HCT116 (cell line): ENCODE results near the gene SMAGP. TPM values are rescaled to one million over a fixed set of nuclear protein-coding genes. Genes with fewer than 3 reads are reported as not detected.

Source experiments
- ATAC-seq: fragments of 200-7000 bp; cut with Tn5 transposase; 2 replicates; pipeline ENCODE4 v1.9.1; 2020; ENCODE audit warnings: mild to moderate bottlenecking, moderate library complexity
- BruUV-seq: library from RNA; stranded (reverse); fragments of 400-500 nt; replicated peaks from 2 replicates; lab custom pipeline; 2021; lab: Mats Ljungman, UMichigan
- CTCF ChIA-PET: fragments of 300-600 bp; sonication (Branson Sonifier 250); formaldehyde crosslinking; loops from one replicate; lab custom pipeline; 2021; ENCODE audit warnings: antibody characterized with exemption; lab: Charles Lee
- POLR2A ChIA-PET: fragments of 300-600, 350-600 bp; sonication (Branson Sonifier 250); formaldehyde crosslinking; loops from one replicate; lab custom pipeline; 2021; ENCODE audit warnings: antibody characterized with exemption; lab: Charles Lee
- RAD21 ChIA-PET, 2 experiments: fragments of 300-600 bp; sonication (Branson Sonifier 250); formaldehyde crosslinking; loops; one replicate each; lab custom pipeline; 2023; ENCODE audit warnings: low total read pairs in 2 of 2; ENCODE audit not compliant: uncharacterized antibody in 2 of 2, unreplicated experiment in 2 of 2, low non-redundant PET in 1 of 2; lab: Charles Lee
- DNase-seq: peaks from one replicate; pipeline ENCODE4 v3.0.0-alpha.2; 2010; ENCODE audit warnings: low read depth, low spot score
- H2AFZ ChIP-seq: fragments of 200-600 bp; shearing (Covaris generic), sonication (generic); 2 replicates; pipeline ENCODE4 v1.6.1; 2017; ENCODE audit warnings: low read depth, mixed run types, mixed read lengths, antibody characterized with exemption, low read length; ENCODE audit not compliant: poor library complexity, severe bottlenecking
- H3K27ac ChIP-seq: 2 replicates; pipeline ENCODE4 v1.5.1; 2012; ENCODE audit warnings: low read depth, low read length
- H3K27me3 ChIP-seq: fragments of 200-600 bp; sonication (generic); 2 replicates; pipeline ENCODE4 v1.6.1; 2016; ENCODE audit warnings: mixed run types, low read length, mixed read lengths; ENCODE audit not compliant: insufficient read depth
- H3K36me3 ChIP-seq, 2 experiments: fragments of 200-500 bp in 1 of 2; fragments of 200-600 bp in 1 of 2; sonication (Bioruptor generic) in 1 of 2; sonication (generic) in 1 of 2; 2 replicates each; pipeline versions ENCODE4 v1.5.1 to v1.6.1; 2014 to 2016; ENCODE audit warnings: low read length in 2 of 2, inconsistent platforms in 1 of 2, mixed read lengths in 1 of 2, mixed run types in 1 of 2; ENCODE audit not compliant: insufficient read depth in 2 of 2, control insufficient read depth in 1 of 2
- H3K4me1 ChIP-seq, 2 experiments: fragments of 200-600 bp in 1 of 2; sonication (generic) in 1 of 2; 2 replicates each; pipeline versions ENCODE4 v1.5.1 to v1.6.1; 2012 to 2017; ENCODE audit warnings: low read length in 2 of 2, inconsistent platforms in 1 of 2, mild to moderate bottlenecking in 1 of 2, mixed read lengths in 1 of 2, mixed run types in 1 of 2, moderate library complexity in 1 of 2; ENCODE audit not compliant: insufficient read depth in 2 of 2, control insufficient read depth in 1 of 2
- H3K4me2 ChIP-seq: fragments of 200-600 bp; sonication (generic); 2 replicates; pipeline ENCODE4 v1.6.1; 2017; ENCODE audit warnings: mixed run types, low read length, mixed read lengths
- H3K4me3 ChIP-seq, 2 experiments: fragments of 200-600 bp in 1 of 2; sonication (generic) in 1 of 2; replicated peaks in 1 of 2; 2 replicates each; pipeline ENCODE4 v1.5.1; 2011 to 2016; ENCODE audit warnings: low read length in 2 of 2, control low read depth in 1 of 2, low read depth in 1 of 2, mild to moderate bottlenecking in 1 of 2, mixed read lengths in 1 of 2, mixed run types in 1 of 2
- H3K79me2 ChIP-seq: fragments of 200-600 bp; sonication (generic); 2 replicates; pipeline ENCODE4 v1.6.1; 2017; ENCODE audit warnings: mild to moderate bottlenecking, mixed run types, low read length, moderate library complexity, mixed read lengths; ENCODE audit not compliant: insufficient read depth
- H3K9ac ChIP-seq: fragments of 200-600 bp; sonication (generic); 2 replicates; pipeline ENCODE4 v1.6.1; 2016; ENCODE audit warnings: low read length, mixed read lengths
- H3K9me2 ChIP-seq: fragments of 200-600 bp; sonication (generic), shearing (Covaris generic); 2 replicates; pipeline ENCODE4 v1.6.1; 2017; ENCODE audit warnings: mixed run types, mild to moderate bottlenecking, moderate library complexity; ENCODE audit not compliant: insufficient read depth
- H3K9me3 ChIP-seq, 2 experiments: fragments of 200-500 bp in 1 of 2; fragments of 200-600 bp in 1 of 2; sonication (Bioruptor generic) in 1 of 2; sonication (generic) in 1 of 2; 2 replicates each; pipeline ENCODE4 v1.6.1; 2014 to 2017; ENCODE audit warnings: low read length in 2 of 2, mixed read lengths in 2 of 2, inconsistent platforms in 1 of 2, low read depth in 1 of 2, mild to moderate bottlenecking in 1 of 2, mixed run types in 1 of 2, moderate library complexity in 1 of 2; ENCODE audit not compliant: control insufficient read depth in 1 of 2, insufficient read depth in 1 of 2
- H4K20me1 ChIP-seq: fragments of 200-600 bp; sonication (generic), shearing (Covaris generic); 2 replicates; pipeline ENCODE4 v1.6.1; 2017; ENCODE audit warnings: mixed run types, mild to moderate bottlenecking, moderate library complexity; ENCODE audit not compliant: insufficient read depth
- POLR2AphosphoS5 ChIP-seq: IDR thresholded peaks from 2 replicates; pipeline ENCODE4 v1.6.1; 2011; ENCODE audit warnings: mild to moderate bottlenecking, low read depth, low read length, moderate library complexity
- RAD21 ChIP-seq: IDR thresholded peaks from 2 replicates; pipeline ENCODE4 v1.6.1; 2012; ENCODE audit warnings: low read depth, mild to moderate bottlenecking
- YY1 ChIP-seq: IDR thresholded peaks from 2 replicates; pipeline ENCODE4 v1.6.1; 2011; ENCODE audit warnings: low read length, low read depth, moderate library complexity, mild to moderate bottlenecking; ENCODE audit not compliant: insufficient replicate concordance; ENCODE audit errors: extremely low read depth
- ZFX ChIP-seq: fragments of 450-650 bp; IDR thresholded peaks from 2 replicates; pipeline ENCODE4 v1.6.1; 2017
- intact Hi-C: fragments of 100-400 bp; cut with micrococcal nuclease; formaldehyde crosslinking; loops from 2 replicates; pipeline ENCODE4 v1.10.0; 2022
- total RNA-seq: library from RNA; stranded (reverse); gene quantifications from one replicate; pipeline ENCODE4 v1.2.1, GENCODE V29; 2021; ENCODE audit not compliant: unreplicated experiment
- TF ChIP-seq, protein P1 (sequence below), 3 experiments: fragments of 200-600 bp in 1 of 3; sonication (generic) in 1 of 3; IDR thresholded peaks in 2 of 3; conservative IDR thresholded peaks in 1 of 3; 2 replicates each; pipeline ENCODE4 v1.5.1; 2012 to 2017; ENCODE audit warnings: low read depth in 2 of 3, low read length in 2 of 3, antibody characterized with exemption in 1 of 3, borderline replicate concordance in 1 of 3, control low read depth in 1 of 3, mild to moderate bottlenecking in 1 of 3, mixed read lengths in 1 of 3, mixed run types in 1 of 3, moderate library complexity in 1 of 3; ENCODE audit not compliant: insufficient read depth in 1 of 3
- TF ChIP-seq, protein P2 (sequence below): IDR thresholded peaks from 2 replicates; pipeline ENCODE4 v1.6.1; 2011; ENCODE audit warnings: mild to moderate bottlenecking, low read length, moderate library complexity; ENCODE audit not compliant: insufficient replicate concordance; ENCODE audit errors: extremely low read depth

SMAGP gene
- total RNA-seq, 1 experiment from 2014 or later = 39.9 TPM

DNA sequence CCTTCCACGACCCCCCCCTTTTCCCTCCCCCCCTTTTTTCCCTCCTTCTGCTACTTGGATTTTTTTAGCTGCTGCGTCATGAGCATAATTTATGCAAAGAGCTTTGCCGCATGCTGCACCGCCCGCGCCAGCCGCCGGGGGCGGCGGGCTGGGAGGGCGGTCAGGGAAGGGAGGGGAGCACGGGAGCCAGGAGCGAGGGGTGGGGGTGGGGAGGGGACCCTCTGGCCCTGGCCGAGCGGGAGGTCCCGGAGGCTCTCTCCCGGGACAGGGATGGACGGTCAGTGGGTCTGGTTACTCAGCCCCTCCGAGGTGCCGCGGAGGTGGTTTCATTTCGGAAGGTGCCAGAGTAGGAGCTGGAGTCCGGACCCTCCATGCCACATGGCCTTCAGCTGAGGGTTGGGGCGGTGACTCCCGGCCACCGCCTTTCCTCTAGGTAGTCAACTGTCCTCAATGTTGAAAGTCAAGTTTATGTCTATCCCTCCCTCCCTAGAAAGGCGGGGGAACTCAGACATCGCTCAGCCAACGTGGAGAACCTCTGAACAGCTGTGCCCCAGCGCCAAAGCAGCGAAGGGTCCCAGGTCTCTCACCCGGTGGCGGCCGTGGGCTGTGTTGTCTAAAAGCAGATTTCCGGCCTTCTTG lies 52.1 kb downstream of the SMAGP start, which contains the start of gene POU6F1 (continued):
- TF ChIP-seq, protein P1, sequence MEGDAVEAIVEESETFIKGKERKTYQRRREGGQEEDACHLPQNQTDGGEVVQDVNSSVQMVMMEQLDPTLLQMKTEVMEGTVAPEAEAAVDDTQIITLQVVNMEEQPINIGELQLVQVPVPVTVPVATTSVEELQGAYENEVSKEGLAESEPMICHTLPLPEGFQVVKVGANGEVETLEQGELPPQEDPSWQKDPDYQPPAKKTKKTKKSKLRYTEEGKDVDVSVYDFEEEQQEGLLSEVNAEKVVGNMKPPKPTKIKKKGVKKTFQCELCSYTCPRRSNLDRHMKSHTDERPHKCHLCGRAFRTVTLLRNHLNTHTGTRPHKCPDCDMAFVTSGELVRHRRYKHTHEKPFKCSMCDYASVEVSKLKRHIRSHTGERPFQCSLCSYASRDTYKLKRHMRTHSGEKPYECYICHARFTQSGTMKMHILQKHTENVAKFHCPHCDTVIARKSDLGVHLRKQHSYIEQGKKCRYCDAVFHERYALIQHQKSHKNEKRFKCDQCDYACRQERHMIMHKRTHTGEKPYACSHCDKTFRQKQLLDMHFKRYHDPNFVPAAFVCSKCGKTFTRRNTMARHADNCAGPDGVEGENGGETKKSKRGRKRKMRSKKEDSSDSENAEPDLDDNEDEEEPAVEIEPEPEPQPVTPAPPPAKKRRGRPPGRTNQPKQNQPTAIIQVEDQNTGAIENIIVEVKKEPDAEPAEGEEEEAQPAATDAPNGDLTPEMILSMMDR (IDR thresholded peaks at IDR 0.05 in 2 of 3, conservative IDR thresholded peaks at IDR 0.05 in 1 of 3; ENCODE audit: borderline replicate concordance in 1 of 3, insufficient read depth in 1 of 3, low read depth in 2 of 3, low read length in 2 of 3) = peak in 2 of 3 experiments; percentile 48 to 54; a peak in 4 of 6 replicates
- no peak for TF ChIP-seq YY1
- TF ChIP-seq RAD21 = no peak

DNA sequence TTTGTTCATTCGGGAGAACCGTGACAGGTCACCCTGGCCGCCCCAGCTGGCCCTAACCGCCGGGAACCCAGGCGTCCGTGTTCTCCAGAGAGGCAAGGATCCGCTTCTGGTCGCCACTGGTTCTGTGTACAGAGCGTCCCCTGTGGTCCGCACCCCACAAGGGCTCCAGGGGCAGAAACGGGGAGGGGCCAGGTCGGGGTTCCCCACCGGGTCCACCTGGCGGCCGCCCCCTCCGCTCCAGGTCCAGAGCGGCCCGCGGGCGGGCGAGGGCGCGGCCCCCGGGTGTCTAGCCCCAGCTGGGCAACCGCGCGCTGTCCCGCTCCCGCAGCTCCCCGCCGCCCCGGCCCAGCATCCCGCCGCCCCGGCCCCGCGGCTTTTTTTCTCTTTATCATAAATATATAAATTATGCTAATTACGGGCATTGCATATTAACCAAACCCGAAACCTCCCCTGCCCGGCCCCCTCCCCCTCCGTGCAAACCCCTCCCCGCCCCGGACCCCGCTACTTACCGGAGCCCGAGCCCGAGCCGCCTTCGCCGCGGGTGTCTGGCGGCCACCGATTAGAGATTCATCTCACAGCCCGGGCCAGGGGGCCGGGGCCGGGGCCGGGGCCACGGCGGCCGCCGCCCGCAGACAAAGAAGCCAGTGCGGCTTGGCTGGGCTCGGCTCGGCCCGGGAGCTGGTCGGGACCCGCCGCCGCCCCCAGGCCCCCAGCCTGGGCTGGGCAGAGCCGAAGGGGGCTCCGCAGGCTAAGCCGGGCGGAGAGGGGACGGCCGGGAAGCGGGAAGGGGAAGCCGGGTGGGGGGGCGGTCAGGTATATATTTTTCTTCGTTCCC lies 52.9 kb downstream of the SMAGP start:
- H4K20me1 ChIP-seq = no peaks in the 10 kb centered on the region
- no peaks in the 10 kb centered on the region for H3K9me3 ChIP-seq
- H2AFZ ChIP-seq = no peak overlapping the region
- peak overlapping the region; percentile 54; the same call in 1 of the 2 replicates for H3K27ac ChIP-seq
- DNase-seq (no peak), ATAC-seq (peak; percentile 58)
- BruUV-seq = no TSS peak
- H3K9me2 ChIP-seq = no peaks in the 10 kb centered on the region
- H3K36me3 ChIP-seq = no peaks in the 10 kb centered on the region
- no peaks in the 10 kb centered on the region for H3K79me2 ChIP-seq
- H3K4me3 ChIP-seq = peak overlapping the region; percentile 62 to 64
- H3K27me3 ChIP-seq = no peaks in the 10 kb centered on the region
- ChIA-PET RAD21 (interaction anchor here (0.6 to 1.3 kb wide), 5 partner anchors 21 to 190 kb away, joined by 3 to 6 read pairs (median 5); partner anchors contain the start of gene DAZAP2 (in 1 of the 2)), POLR2A (interaction anchor here (0.6 to 2.4 kb wide), 8 partner anchors 10 to 1870 kb away, joined by 3 to 16 read pairs (median 6); partner anchors contain the start of genes CSRNP2, DAZAP2 and TFCP2), CTCF (interaction anchor here (0.6 to 1.9 kb wide), 14 partner anchors 13 to 1277 kb away, joined by 3 to 10 read pairs (median 4); partner anchors contain the start of gene DAZAP2)
- TF ChIP-seq, protein P2, sequence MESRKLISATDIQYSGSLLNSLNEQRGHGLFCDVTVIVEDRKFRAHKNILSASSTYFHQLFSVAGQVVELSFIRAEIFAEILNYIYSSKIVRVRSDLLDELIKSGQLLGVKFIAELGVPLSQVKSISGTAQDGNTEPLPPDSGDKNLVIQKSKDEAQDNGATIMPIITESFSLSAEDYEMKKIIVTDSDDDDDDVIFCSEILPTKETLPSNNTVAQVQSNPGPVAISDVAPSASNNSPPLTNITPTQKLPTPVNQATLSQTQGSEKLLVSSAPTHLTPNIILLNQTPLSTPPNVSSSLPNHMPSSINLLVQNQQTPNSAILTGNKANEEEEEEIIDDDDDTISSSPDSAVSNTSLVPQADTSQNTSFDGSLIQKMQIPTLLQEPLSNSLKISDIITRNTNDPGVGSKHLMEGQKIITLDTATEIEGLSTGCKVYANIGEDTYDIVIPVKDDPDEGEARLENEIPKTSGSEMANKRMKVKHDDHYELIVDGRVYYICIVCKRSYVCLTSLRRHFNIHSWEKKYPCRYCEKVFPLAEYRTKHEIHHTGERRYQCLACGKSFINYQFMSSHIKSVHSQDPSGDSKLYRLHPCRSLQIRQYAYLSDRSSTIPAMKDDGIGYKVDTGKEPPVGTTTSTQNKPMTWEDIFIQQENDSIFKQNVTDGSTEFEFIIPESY = no peak
- peak; percentile 38 for TF ChIP-seq RAD21
- TF ChIP-seq, protein P1 (IDR thresholded peaks at IDR 0.05 in 2 of 3, conservative IDR thresholded peaks at IDR 0.05 in 1 of 3; ENCODE audit: borderline replicate concordance in 1 of 3, insufficient read depth in 1 of 3, low read depth in 2 of 3, low read length in 2 of 3) = 0 out of 6 replicates have a peak, but pooled peaks of 2 of the 3 experiments have one; percentile 5 to 10
- TF ChIP-seq POLR2AphosphoS5 = peak; percentile 28; the same call in 1 of the 2 replicates
- TF ChIP-seq ZFX = peak; percentile 20; the same call in 1 of the 2 replicates
- intact Hi-C loops = loop anchor here (2.0 to 10.0 kb wide), 2 partner anchors 45 to 133 kb away; partner anchors contain the start of genes CSRNP2 and TFCP2
- H3K4me1 ChIP-seq = peaks cover 6 to 24% of the 10 kb centered on the region in 2 experiments; a peak in 3 of 4 replicates
- peak overlapping the region; percentile 90 for H3K4me2 ChIP-seq
- peak overlapping the region; percentile 81 for H3K9ac ChIP-seq
